Stomach (tissue), 4 donors: ENCODE results near the gene THOP1.

Source experiments
- EP300 ChIP-seq: sonication (generic); formaldehyde crosslinking; IDR thresholded peaks from one replicate; pipeline ENCODE4 v1.6.1; 2017; ENCODE audit warnings: antibody characterized with exemption
- POLR2A ChIP-seq, 4 donors: fragments of 450-650 bp; IDR thresholded peaks; one replicate each; pipeline ENCODE4 v1.6.1; 2016; ENCODE audit warnings: antibody characterized with exemption in 4 of 4, control low read depth in 2 of 4, mild to moderate bottlenecking in 1 of 4, moderate library complexity in 1 of 4
- POLR2AphosphoS5 ChIP-seq, 3 donors: sonication (generic); formaldehyde crosslinking; IDR thresholded peaks; one replicate each; pipeline ENCODE4 v1.6.1; 2016; ENCODE audit warnings: antibody characterized with exemption in 3 of 3
- TF ChIP-seq, protein P1 (sequence below), 7 experiments: fragments of 450-650 bp in 4 of 7; fragments of 200-600 bp in 3 of 7; sonication (generic) in 3 of 7; IDR thresholded peaks; one replicate each; pipeline ENCODE4 v1.5.1; 2016 to 2019; ENCODE audit warnings: antibody characterized with exemption in 7 of 7, control low read depth in 2 of 7, mild to moderate bottlenecking in 1 of 7

- TF ChIP-seq, protein P1, sequence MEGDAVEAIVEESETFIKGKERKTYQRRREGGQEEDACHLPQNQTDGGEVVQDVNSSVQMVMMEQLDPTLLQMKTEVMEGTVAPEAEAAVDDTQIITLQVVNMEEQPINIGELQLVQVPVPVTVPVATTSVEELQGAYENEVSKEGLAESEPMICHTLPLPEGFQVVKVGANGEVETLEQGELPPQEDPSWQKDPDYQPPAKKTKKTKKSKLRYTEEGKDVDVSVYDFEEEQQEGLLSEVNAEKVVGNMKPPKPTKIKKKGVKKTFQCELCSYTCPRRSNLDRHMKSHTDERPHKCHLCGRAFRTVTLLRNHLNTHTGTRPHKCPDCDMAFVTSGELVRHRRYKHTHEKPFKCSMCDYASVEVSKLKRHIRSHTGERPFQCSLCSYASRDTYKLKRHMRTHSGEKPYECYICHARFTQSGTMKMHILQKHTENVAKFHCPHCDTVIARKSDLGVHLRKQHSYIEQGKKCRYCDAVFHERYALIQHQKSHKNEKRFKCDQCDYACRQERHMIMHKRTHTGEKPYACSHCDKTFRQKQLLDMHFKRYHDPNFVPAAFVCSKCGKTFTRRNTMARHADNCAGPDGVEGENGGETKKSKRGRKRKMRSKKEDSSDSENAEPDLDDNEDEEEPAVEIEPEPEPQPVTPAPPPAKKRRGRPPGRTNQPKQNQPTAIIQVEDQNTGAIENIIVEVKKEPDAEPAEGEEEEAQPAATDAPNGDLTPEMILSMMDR (IDR thresholded peaks at IDR 0.05): no peak
- TF ChIP-seq POLR2A (IDR thresholded peaks at IDR 0.05) (no peak), POLR2AphosphoS5 (IDR thresholded peaks at IDR 0.05) (no peak), EP300 (no peak)
These were observed 21.6 kb upstream of the THOP1 start for GRCh38 chr19:2763687-2764086.
